Coronary artery (tissue), 2 donors: ENCODE measurements around the gene SMAD4.

Experiments used
- DNase-seq: peaks from one replicate; pipeline ENCODE4 v3.0.0-alpha.2; 2017; ENCODE audit warnings: low spot score
- H3K27ac ChIP-seq, 2 donors: fragments of 200-600 bp; sonication (generic); one replicate each; pipeline ENCODE4 v1.5.1; 2016 to 2019
- H3K4me3 ChIP-seq: fragments of 200-600 bp; sonication (generic); 2 replicates; pipeline ENCODE4 v1.5.1; 2016; ENCODE audit warnings: mild to moderate bottlenecking, moderate library complexity
- CTCF ChIP-seq: fragments of 200-600 bp; sonication (generic); IDR thresholded peaks from one replicate; pipeline ENCODE4 v1.5.1; 2019; ENCODE audit warnings: antibody characterized with exemption

SMAD4 gene

GRCh38 chr18:51122266-51123045 is 92.4 kb downstream of the SMAD4 start:
- DNase-seq: no peak
- Histone ChIP-seq H3K27ac (no peak overlapping the region), H3K4me3 (no peak overlapping the region)
- TF ChIP-seq CTCF: no peak

- TF ChIP-seq CTCF: no peak
- no peak overlapping the region for H3K4me3 ChIP-seq
- DNase-seq: no peak
- no peak overlapping the region for H3K27ac ChIP-seq
Measured at GRCh38 chr18:51123046-51123395, 93.0 kb downstream of the SMAD4 start.

- Histone ChIP-seq H3K27ac (no peak overlapping the region), H3K4me3 (no peak overlapping the region)
- TF ChIP-seq CTCF: no peak
- no peak for DNase-seq
Measured at GRCh38 chr18:51123481-51123880, 93.5 kb downstream of the SMAD4 start.

GRCh38 chr18:51123936-51124486 is 94.0 kb downstream of the SMAD4 start:
- TF ChIP-seq CTCF: no peak
- Histone ChIP-seq H3K4me3 (no peak overlapping the region), H3K27ac (no peak overlapping the region)
- no peak for DNase-seq

- no peak for TF ChIP-seq CTCF
- no peak overlapping the region for H3K4me3 ChIP-seq
- no peak for DNase-seq
- H3K27ac ChIP-seq: no peak overlapping the region
Measured at GRCh38 chr18:51125976-51126375, 96.0 kb downstream of the SMAD4 start.

- DNase-seq: no peak
- TF ChIP-seq CTCF: no peak
- Histone ChIP-seq H3K4me3 (no peak overlapping the region), H3K27ac (no peak overlapping the region)
Measured at GRCh38 chr18:51127664-51128063, 97.7 kb downstream of the SMAD4 start.

- Histone ChIP-seq H3K4me3 (no peak overlapping the region), H3K27ac (no peak overlapping the region)
- no peak for DNase-seq
- no peak for TF ChIP-seq CTCF
Measured at GRCh38 chr18:51128533-51128932, 98.5 kb downstream of the SMAD4 start.
